ENCODE measurements around the gene C1orf52.

DNA sequence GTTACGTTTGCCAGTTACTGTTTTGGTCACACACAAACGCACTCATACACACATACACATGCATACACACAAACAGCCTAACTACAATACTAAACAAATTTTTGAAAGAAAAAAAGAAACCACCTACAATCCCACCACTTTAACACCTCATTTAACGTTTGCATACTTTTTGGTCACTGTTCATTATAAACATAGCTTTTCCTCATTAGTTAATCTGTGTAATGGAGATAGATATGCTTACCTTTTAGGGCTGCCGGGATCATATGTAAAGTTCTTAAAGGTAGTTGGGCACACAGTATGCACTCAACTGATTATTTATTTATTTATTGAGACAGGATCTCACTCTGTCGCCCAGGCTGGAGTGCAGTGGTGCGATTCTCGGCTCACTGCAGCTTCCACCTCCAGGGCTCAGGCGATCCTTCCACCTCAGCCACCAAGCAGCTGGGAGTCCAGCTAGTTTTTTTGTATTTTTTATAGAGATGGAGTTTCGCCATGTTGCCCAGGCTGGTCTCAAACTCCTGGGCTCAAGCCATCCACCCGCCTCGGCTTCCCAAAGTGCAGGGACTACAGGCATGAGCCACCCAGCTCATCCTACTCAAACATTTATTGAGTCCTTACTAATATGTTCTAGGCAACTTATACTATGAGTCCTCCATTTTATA, 17.6 kb upstream of the C1orf52 start:
- TF ChIP-seq, protein P1, sequence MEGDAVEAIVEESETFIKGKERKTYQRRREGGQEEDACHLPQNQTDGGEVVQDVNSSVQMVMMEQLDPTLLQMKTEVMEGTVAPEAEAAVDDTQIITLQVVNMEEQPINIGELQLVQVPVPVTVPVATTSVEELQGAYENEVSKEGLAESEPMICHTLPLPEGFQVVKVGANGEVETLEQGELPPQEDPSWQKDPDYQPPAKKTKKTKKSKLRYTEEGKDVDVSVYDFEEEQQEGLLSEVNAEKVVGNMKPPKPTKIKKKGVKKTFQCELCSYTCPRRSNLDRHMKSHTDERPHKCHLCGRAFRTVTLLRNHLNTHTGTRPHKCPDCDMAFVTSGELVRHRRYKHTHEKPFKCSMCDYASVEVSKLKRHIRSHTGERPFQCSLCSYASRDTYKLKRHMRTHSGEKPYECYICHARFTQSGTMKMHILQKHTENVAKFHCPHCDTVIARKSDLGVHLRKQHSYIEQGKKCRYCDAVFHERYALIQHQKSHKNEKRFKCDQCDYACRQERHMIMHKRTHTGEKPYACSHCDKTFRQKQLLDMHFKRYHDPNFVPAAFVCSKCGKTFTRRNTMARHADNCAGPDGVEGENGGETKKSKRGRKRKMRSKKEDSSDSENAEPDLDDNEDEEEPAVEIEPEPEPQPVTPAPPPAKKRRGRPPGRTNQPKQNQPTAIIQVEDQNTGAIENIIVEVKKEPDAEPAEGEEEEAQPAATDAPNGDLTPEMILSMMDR (IDR thresholded peaks at IDR 0.05; ENCODE audit: low read length) = no peak
- no peak for TF ChIP-seq EZH2phosphoT487 (IDR thresholded peaks at IDR 0.05; ENCODE audit: low read length)
- no peak for TF ChIP-seq EZH2 (optimal IDR thresholded peaks at IDR 0.05; ENCODE audit: low read depth, low read length)
